Measurements from ENCODE around the gene TUBGCP2.

TUBGCP2 gene

DNA sequence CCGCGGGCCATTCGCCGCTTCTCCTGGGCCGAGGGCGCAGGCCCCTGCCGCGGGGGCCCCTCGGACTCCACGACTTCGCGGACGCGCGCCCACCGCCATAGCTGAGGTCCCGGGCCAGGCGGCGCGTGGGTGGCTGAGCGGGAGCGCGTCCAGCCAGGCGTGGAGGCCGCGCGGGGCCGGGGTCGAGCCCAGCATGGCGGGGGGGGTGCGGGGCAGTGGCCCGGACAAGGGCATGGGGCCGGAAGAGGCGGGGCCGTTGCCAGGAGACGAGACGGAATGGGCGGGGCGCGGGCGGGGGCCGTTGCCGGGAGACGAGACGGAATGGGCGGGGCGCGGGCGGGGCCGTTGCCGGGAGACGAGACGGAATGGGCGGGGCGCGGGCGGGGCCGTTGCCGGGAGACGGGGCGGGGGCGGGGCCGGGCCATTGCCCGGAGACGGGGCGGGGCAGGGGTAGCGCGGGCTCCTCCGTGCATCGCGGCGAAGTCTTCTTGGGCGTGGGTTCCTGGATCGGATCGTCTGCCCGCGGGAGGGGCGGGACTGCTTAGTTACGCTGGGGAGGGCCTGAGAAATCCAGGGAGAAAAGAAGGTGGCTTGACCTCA is 46.8 kb downstream of the TUBGCP2 start:
- H3K27ac ChIP-seq (ENCODE audit: extremely low read depth, low read depth, low read length), result peak overlapping the region; percentile 37; the same call in 1 of the 2 replicates

DNA sequence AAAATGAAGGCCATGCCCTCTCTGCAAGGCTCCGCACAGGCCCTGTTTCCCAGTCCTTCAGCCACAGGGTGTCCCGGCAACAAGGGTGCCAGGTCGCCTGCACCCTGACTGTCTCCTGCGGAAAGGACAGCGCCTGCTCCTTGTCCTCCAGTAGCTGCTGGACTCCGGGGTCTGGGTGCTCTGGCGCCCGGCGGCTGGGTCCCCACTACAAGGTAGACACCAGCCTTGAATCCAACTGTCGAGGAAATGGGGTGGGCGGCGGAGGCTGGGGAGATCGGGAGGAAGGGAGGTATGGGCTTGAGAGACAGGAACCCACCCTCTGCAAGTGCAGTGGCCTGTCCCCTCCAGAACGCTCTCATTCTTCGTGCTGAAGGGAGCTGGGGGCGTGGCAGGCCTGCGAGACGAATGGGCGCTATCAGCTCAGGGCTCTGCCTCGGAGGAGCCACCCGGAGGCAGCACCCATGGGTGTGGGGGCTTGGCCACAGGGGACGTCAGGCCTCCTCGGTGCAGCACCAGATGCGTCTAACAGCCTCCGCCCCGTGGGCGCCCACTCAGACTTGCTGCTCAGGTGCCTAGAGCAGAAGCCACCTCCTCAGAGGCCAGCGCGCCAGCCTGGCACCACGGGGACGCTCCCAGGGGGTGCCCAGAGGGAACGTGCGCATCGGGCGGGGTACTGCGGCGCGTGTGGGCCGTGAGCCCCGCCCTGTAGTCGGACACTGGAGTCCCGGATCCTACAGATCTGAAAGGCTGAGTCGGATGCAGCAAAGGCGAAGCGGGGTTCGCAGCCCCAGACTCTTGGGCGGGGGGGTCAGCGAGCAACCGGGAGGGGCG is 47.6 kb downstream of the TUBGCP2 start:
- H3K4me1 ChIP-seq (ENCODE audit: control insufficient read depth, insufficient read depth, low read length), result peaks cover 3% of the 10 kb centered on the region
- H3K36me3 ChIP-seq (ENCODE audit: control insufficient read depth in 2 of 2, insufficient read depth in 1 of 2, low read length in 2 of 2), result no peaks in the 10 kb centered on the region
- ChIA-PET CTCF (interaction anchor here (0.6 to 1.1 kb wide), 2 partner anchors 16 to 294 kb away, joined by 3 read pairs; no protein-coding TSS in a partner anchor), POLR2A (no interaction called here)
- no peaks in the 10 kb centered on the region for H3K9me3 ChIP-seq (ENCODE audit: control insufficient read depth, insufficient read depth, low read depth, low read length)
- H3K4me3 ChIP-seq (ENCODE audit: low read depth, low read length), result peak overlapping the region; percentile 60
- H3K27ac ChIP-seq (ENCODE audit: extremely low read depth, low read depth, low read length), result peak overlapping the region; percentile 37; the same call in 1 of the 2 replicates
- TF ChIP-seq ZNF214 (tag by site-specific recombination; IDR thresholded peaks at IDR 0.05; ENCODE audit: borderline replicate concordance) (no peak), SP7 (tag by site-specific recombination; IDR thresholded peaks at IDR 0.05) (0 out of 2 replicates have a peak, but pooled peaks have one; percentile 17), ZNF707 (tag by site-specific recombination; IDR thresholded peaks at IDR 0.05) (no peak), EGR2 (tag by site-specific recombination; IDR thresholded peaks at IDR 0.05; ENCODE audit: low read depth) (peak; percentile 70), GLIS2 (tag by site-specific recombination; IDR thresholded peaks at IDR 0.05) (peak; percentile 98), KLF16 (tag by site-specific recombination; IDR thresholded peaks at IDR 0.05) (0 out of 2 replicates have a peak, but pooled peaks have one; percentile 32), GLIS1 (tag by site-specific recombination; IDR thresholded peaks at IDR 0.05) (peak; percentile 94), KLF1 (tag by site-specific recombination; IDR thresholded peaks at IDR 0.05) (peak; percentile 88)
- TF ChIP-seq, protein P1, sequence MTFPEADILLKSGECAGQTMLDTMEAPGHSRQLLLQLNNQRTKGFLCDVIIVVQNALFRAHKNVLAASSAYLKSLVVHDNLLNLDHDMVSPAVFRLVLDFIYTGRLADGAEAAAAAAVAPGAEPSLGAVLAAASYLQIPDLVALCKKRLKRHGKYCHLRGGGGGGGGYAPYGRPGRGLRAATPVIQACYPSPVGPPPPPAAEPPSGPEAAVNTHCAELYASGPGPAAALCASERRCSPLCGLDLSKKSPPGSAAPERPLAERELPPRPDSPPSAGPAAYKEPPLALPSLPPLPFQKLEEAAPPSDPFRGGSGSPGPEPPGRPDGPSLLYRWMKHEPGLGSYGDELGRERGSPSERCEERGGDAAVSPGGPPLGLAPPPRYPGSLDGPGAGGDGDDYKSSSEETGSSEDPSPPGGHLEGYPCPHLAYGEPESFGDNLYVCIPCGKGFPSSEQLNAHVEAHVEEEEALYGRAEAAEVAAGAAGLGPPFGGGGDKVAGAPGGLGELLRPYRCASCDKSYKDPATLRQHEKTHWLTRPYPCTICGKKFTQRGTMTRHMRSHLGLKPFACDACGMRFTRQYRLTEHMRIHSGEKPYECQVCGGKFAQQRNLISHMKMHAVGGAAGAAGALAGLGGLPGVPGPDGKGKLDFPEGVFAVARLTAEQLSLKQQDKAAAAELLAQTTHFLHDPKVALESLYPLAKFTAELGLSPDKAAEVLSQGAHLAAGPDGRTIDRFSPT (tag by site-specific recombination; IDR thresholded peaks at IDR 0.05), result peak; percentile 93
- TF ChIP-seq, protein P2, sequence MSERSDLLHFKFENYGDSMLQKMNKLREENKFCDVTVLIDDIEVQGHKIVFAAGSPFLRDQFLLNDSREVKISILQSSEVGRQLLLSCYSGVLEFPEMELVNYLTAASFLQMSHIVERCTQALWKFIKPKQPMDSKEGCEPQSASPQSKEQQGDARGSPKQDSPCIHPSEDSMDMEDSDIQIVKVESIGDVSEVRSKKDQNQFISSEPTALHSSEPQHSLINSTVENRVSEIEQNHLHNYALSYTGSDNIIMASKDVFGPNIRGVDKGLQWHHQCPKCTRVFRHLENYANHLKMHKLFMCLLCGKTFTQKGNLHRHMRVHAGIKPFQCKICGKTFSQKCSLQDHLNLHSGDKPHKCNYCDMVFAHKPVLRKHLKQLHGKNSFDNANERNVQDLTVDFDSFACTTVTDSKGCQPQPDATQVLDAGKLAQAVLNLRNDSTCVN (tag by site-specific recombination; optimal IDR thresholded peaks at IDR 0.05), result peak; percentile 81
- TF ChIP-seq, protein P3, sequence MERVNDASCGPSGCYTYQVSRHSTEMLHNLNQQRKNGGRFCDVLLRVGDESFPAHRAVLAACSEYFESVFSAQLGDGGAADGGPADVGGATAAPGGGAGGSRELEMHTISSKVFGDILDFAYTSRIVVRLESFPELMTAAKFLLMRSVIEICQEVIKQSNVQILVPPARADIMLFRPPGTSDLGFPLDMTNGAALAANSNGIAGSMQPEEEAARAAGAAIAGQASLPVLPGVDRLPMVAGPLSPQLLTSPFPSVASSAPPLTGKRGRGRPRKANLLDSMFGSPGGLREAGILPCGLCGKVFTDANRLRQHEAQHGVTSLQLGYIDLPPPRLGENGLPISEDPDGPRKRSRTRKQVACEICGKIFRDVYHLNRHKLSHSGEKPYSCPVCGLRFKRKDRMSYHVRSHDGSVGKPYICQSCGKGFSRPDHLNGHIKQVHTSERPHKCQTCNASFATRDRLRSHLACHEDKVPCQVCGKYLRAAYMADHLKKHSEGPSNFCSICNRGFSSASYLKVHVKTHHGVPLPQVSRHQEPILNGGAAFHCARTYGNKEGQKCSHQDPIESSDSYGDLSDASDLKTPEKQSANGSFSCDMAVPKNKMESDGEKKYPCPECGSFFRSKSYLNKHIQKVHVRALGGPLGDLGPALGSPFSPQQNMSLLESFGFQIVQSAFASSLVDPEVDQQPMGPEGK (tag by site-specific recombination; IDR thresholded peaks at IDR 0.05), result peak; percentile 69
- TF ChIP-seq, protein P4, sequence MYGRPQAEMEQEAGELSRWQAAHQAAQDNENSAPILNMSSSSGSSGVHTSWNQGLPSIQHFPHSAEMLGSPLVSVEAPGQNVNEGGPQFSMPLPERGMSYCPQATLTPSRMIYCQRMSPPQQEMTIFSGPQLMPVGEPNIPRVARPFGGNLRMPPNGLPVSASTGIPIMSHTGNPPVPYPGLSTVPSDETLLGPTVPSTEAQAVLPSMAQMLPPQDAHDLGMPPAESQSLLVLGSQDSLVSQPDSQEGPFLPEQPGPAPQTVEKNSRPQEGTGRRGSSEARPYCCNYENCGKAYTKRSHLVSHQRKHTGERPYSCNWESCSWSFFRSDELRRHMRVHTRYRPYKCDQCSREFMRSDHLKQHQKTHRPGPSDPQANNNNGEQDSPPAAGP (tag by site-specific recombination; IDR thresholded peaks at IDR 0.05), result peak; percentile 59; the same call in 1 of the 2 replicates

More for the DNA sequence above, 46.8 kb downstream of the TUBGCP2 start:
- POLR2A ChIA-PET, result no interaction called here
- TF ChIP-seq SP3 (tag by site-specific recombination; IDR thresholded peaks at IDR 0.05) (peak; percentile 25; the same call in 1 of the 2 replicates), ZNF423 (tag by site-specific recombination; IDR thresholded peaks at IDR 0.05) (no peak), ZNF677 (tag by site-specific recombination; IDR thresholded peaks at IDR 0.05) (no peak), KLF8 (tag by site-specific recombination; IDR thresholded peaks at IDR 0.05) (peak; percentile 41; the same call in 1 of the 2 replicates), ZBTB20 (tag by site-specific recombination; IDR thresholded peaks at IDR 0.05) (peak; percentile 8; the same call in 1 of the 2 replicates), ZSCAN30 (tag by site-specific recombination; IDR thresholded peaks at IDR 0.05) (0 out of 2 replicates have a peak, but pooled peaks have one; percentile 56), ZNF16 (tag by site-specific recombination; IDR thresholded peaks at IDR 0.05; ENCODE audit: low read depth) (no peak), SCRT1 (tag by site-specific recombination; IDR thresholded peaks at IDR 0.05; ENCODE audit: borderline replicate concordance) (no peak), KLF10 (tag by site-specific recombination; IDR thresholded peaks at IDR 0.05) (peak; percentile 76; the same call in 1 of the 2 replicates), GLIS2 (tag by site-specific recombination; IDR thresholded peaks at IDR 0.05) (no peak), SP2 (tag by site-specific recombination; IDR thresholded peaks at IDR 0.05) (peak; percentile 36), KLF1 (tag by site-specific recombination; IDR thresholded peaks at IDR 0.05) (peak; percentile 30; the same call in 1 of the 2 replicates), KLF9 (tag by site-specific recombination; IDR thresholded peaks at IDR 0.05; ENCODE audit: low read depth) (peak; percentile 31; the same call in 1 of the 2 replicates), ZNF561 (tag by site-specific recombination; IDR thresholded peaks at IDR 0.05; ENCODE audit: borderline replicate concordance) (0 out of 2 replicates have a peak, but pooled peaks have one; percentile 61)
- TF ChIP-seq, protein P5, sequence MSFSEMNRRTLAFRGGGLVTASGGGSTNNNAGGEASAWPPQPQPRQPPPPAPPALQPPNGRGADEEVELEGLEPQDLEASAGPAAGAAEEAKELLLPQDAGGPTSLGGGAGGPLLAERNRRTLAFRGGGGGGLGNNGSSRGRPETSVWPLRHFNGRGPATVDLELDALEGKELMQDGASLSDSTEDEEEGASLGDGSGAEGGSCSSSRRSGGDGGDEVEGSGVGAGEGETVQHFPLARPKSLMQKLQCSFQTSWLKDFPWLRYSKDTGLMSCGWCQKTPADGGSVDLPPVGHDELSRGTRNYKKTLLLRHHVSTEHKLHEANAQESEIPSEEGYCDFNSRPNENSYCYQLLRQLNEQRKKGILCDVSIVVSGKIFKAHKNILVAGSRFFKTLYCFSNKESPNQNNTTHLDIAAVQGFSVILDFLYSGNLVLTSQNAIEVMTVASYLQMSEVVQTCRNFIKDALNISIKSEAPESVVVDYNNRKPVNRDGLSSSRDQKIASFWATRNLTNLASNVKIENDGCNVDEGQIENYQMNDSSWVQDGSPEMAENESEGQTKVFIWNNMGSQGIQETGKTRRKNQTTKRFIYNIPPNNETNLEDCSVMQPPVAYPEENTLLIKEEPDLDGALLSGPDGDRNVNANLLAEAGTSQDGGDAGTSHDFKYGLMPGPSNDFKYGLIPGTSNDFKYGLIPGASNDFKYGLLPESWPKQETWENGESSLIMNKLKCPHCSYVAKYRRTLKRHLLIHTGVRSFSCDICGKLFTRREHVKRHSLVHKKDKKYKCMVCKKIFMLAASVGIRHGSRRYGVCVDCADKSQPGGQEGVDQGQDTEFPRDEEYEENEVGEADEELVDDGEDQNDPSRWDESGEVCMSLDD (tag by site-specific recombination; IDR thresholded peaks at IDR 0.05), result no peak
- TF ChIP-seq, protein P2 (tag by site-specific recombination; optimal IDR thresholded peaks at IDR 0.05), result peak; percentile 65
- CTCF ChIA-PET, result interaction anchor here (0.6 kb wide), 1 partner anchor 293 kb away, joined by 3 read pairs; no protein-coding TSS in a partner anchor
- peaks cover 3% of the 10 kb centered on the region for H3K4me1 ChIP-seq (ENCODE audit: control insufficient read depth, insufficient read depth, low read length)
- no peaks in the 10 kb centered on the region for H3K9me3 ChIP-seq (ENCODE audit: control insufficient read depth, insufficient read depth, low read depth, low read length)
- H3K4me3 ChIP-seq (ENCODE audit: low read depth, low read length), result peak overlapping the region; percentile 60
- no peaks in the 10 kb centered on the region for H3K36me3 ChIP-seq (ENCODE audit: control insufficient read depth in 2 of 2, insufficient read depth in 1 of 2, low read length in 2 of 2)

Measured in HEK293 (cell line).